Activated CD8-positive, alpha-beta T cell treated with anti-CD3 and anti-CD28 coated beads for 36 hours (primary cell): ENCODE measurements around the gene AK9. TPM values are rescaled to one million over a fixed set of nuclear protein-coding genes. Genes with fewer than 3 reads are reported as not detected.

Experiments
- ATAC-seq: fragments of 200-7000 bp; cut with Tn5 transposase; one replicate; pipeline ENCODE4 v1.10.0; 2021; ENCODE audit warnings: mild to moderate bottlenecking, moderate library complexity
- CTCF ChIA-PET: fragments of 350-600 bp; sonication (Branson Sonifier 250); formaldehyde crosslinking; loops from one replicate; lab custom pipeline; 2021; ENCODE audit warnings: antibody characterized with exemption; lab: Charles Lee
- POLR2A ChIA-PET: fragments of 350-600 bp; sonication (Branson Sonifier 250); formaldehyde crosslinking; loops from one replicate; lab custom pipeline; 2021; ENCODE audit warnings: antibody characterized with exemption; lab: Charles Lee
- DNase-seq: peaks from one replicate; pipeline ENCODE4 v3.0.0-alpha.2; 2020
- H3K27ac Mint-ChIP-seq: one replicate; pipeline ENCODE4 v1.8.0; 2021; ENCODE audit warnings: mild to moderate bottlenecking, mixed read lengths
- H3K27me3 Mint-ChIP-seq: one replicate; pipeline ENCODE4 v1.8.0; 2021; ENCODE audit warnings: mixed read lengths
- H3K36me3 Mint-ChIP-seq: one replicate; pipeline ENCODE4 v1.8.0; 2021; ENCODE audit warnings: low read depth, mixed read lengths
- H3K4me1 Mint-ChIP-seq: one replicate; pipeline ENCODE4 v1.8.0; 2021; ENCODE audit warnings: low read depth, mixed read lengths
- H3K4me3 Mint-ChIP-seq: one replicate; pipeline ENCODE4 v1.8.0; 2021; ENCODE audit warnings: mild to moderate bottlenecking, moderate library complexity, mixed read lengths
- H3K9me3 Mint-ChIP-seq: one replicate; pipeline ENCODE4 v1.8.0; 2021; ENCODE audit warnings: mixed read lengths
- intact Hi-C: fragments of 100-400 bp; cut with micrococcal nuclease; formaldehyde crosslinking; loops from one replicate; pipeline ENCODE4 v1.10.0; 2022
- total RNA-seq, 2 experiments: library from RNA; stranded (reverse); gene quantifications; one replicate each; pipeline ENCODE4 v1.2.3, GENCODE V29; 2021
- TF ChIP-seq, protein P1 (sequence below): fragments of 200-600 bp; IDR thresholded peaks from one replicate; pipeline ENCODE4 v1.8.0; 2022; ENCODE audit warnings: antibody characterized with exemption, mild to moderate bottlenecking

The AK9 gene
- total RNA-seq, 2 experiments from 2014 or later: 3.0 to 3.5 TPM

DNA sequence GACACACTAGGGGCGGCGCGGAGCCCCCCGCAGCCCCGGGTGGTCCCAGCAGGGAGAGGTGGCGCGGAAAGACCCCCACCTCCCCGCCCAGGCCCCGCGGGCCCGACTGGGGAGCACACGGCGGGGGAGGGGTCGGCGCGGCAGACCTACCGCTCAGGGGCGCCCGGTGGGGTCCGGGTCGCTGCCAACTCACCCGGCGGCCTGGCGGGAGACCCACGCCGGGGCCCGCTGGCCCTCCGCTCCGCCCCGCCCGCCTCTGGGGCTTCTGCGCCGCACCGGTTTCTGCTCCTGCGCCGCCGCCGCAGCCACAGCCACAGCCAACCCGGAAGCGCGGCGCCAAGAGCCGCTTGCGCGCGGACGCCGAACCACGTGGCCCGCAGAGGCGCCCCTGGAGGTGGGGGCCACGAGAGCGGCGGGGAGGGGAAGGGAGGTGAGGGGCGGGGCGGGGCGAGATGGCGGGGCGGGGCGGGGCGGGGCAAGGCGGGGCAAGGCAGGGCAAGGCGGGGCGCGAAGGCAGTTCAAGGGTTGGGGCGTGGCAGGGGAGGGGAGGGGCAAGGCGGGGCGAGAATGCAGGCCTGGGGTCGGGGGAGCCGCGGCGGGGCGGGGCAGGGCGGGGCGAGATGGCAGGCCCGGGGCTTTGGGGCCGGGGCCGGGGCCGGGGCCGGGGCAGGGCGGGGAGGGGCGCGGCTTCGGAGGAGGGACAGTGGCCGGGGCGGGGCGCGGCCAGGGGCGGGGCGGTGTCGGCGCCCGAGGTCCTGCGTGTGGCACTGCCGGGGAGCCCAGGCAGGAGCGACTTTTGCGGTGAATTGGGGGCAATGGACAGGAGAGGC is 207.9 kb downstream of the AK9 start, which contains the start of gene ZBTB24:
ZBTB24 (minus strand) TSS at position 315 of the 830 bp plus-strand sequence. CDS start 1,193 bp downstream, outside the sequence.
- peak; percentile 85 for ATAC-seq
- H3K27ac Mint-ChIP-seq: peak within 1 kb of the TSS; percentile 87
- DNase-seq: peak; percentile 91
- peaks cover 35% of the 10 kb centered on the region for H3K4me1 Mint-ChIP-seq
- no peaks in the 10 kb centered on the region for H3K27me3 Mint-ChIP-seq
- peaks cover 38% of the 10 kb centered on the region for H3K36me3 Mint-ChIP-seq
- CTCF ChIA-PET: interaction anchor here (0.7 to 1.5 kb wide), 6 partner anchors 25 to 100 kb away, joined by 3 to 4 read pairs (median 3); no protein-coding TSS in a partner anchor
- no peaks in the 10 kb centered on the region for H3K9me3 Mint-ChIP-seq
- intact Hi-C loops: loop anchor here (5.0 kb wide), 1 partner anchor 41 kb away; the partner anchor contains the start of genes PPIL6 and SMPD2
- peak within 1 kb of the TSS; percentile 96 for H3K4me3 Mint-ChIP-seq
- POLR2A ChIA-PET: interaction anchor here (0.6 to 3.5 kb wide), 6 partner anchors 11 to 869 kb away, joined by 3 to 13 read pairs (median 6); partner anchors contain the start of genes PPIL6 and SMPD2
- TF ChIP-seq, protein P1, sequence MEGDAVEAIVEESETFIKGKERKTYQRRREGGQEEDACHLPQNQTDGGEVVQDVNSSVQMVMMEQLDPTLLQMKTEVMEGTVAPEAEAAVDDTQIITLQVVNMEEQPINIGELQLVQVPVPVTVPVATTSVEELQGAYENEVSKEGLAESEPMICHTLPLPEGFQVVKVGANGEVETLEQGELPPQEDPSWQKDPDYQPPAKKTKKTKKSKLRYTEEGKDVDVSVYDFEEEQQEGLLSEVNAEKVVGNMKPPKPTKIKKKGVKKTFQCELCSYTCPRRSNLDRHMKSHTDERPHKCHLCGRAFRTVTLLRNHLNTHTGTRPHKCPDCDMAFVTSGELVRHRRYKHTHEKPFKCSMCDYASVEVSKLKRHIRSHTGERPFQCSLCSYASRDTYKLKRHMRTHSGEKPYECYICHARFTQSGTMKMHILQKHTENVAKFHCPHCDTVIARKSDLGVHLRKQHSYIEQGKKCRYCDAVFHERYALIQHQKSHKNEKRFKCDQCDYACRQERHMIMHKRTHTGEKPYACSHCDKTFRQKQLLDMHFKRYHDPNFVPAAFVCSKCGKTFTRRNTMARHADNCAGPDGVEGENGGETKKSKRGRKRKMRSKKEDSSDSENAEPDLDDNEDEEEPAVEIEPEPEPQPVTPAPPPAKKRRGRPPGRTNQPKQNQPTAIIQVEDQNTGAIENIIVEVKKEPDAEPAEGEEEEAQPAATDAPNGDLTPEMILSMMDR: no peak

DNA sequence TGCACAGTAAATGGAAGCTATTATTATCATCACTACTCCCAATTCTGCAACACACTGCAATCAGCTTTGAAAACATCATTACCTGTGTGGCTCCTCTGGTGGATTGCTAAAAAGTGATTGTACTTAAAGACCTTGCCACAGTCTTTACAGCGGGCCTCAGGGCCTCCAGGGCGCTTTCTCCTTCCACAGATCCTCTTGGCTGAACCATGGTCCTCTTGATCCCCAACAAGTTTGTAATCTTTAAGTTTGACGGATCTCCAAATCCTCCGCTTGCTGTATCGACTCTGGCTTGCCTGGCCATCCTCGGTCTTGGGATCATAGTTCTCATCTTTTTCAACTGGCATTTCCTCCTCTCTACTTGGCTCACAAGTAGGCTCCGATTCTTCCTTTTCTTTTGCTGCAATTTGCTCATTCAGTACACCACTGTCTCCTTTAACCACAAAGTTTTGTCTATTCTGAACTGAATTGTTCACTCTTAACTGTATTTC is 210.0 kb downstream of the AK9 start:
- H3K27me3 Mint-ChIP-seq: no peaks in the 10 kb centered on the region
- DNase-seq: no peak
- H3K9me3 Mint-ChIP-seq: no peaks in the 10 kb centered on the region
- H3K4me1 Mint-ChIP-seq: peaks cover 53% of the 10 kb centered on the region
- H3K4me3 Mint-ChIP-seq: peak overlapping the region; percentile 96
- intact Hi-C loops: loop anchor here (5.0 kb wide), 1 partner anchor 39 kb away; the partner anchor contains the start of genes PPIL6 and SMPD2
- peak overlapping the region; percentile 22 for H3K27ac Mint-ChIP-seq
- no peak for ATAC-seq
- H3K36me3 Mint-ChIP-seq: peaks cover 55% of the 10 kb centered on the region
- TF ChIP-seq, protein P1: no peak
- ChIA-PET CTCF (interaction anchor here (0.8 to 2.0 kb wide), 4 partner anchors 9 to 40 kb away, joined by 3 to 10 read pairs (median 4); partner anchors contain the start of genes PPIL6 and SMPD2), POLR2A (interaction anchor here (0.6 to 3.5 kb wide), 7 partner anchors 11 to 99 kb away, joined by 3 to 13 read pairs (median 5); partner anchors contain the start of gene CD164)

DNA sequence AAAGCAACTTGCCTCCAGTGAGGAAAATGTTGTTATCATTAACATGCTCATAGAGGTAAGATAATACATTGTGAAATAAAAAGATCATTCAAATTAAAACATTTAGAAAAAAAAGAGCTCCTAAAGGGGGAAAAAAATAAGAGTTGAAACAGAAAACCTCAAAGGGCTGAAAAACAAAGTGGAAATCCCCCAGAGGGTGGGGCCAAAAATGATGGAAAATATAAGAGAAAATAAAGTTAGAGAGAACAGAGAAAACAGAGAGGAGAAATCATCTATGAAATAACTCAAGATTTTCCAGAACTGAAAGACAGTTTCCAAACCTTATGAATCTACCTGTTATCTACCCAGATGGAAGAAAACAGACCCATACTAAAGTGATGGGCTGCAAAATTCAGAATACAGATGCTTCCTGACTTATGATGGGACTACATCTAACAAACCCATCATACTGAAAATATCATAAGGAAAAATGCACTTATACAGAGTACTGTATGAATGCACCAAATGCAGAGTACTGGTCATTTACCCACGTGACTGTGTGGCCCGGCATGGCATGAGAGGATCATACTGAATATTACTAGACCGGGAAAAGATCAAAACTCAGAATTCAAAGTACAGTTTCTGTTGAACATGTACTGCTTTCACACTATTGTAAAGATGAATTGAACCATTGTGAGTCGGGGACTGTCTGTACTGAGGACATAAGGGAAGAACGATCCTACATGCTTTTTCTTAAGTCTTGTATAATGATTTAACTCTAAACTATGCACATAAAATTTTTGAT is 212.0 kb downstream of the AK9 start:
- ChIA-PET CTCF (interaction anchor here (1.1 to 1.4 kb wide), 2 partner anchors 10 to 97 kb away, joined by 3 to 4 read pairs; partner anchors contain the start of gene CD164), POLR2A (interaction anchor here (0.5 to 1.6 kb wide), 4 partner anchors 10 to 336 kb away, joined by 3 to 6 read pairs (median 4); partner anchors contain the start of genes CD164 and MICAL1)
- intact Hi-C loops: no loop called here
- Mint-ChIP-seq H3K27ac (peak overlapping the region; percentile 80), H3K9me3 (no peaks in the 10 kb centered on the region), H3K4me1 (peaks cover 64% of the 10 kb centered on the region), H3K4me3 (peak overlapping the region; percentile 96), H3K27me3 (no peaks in the 10 kb centered on the region), H3K36me3 (peaks cover 71% of the 10 kb centered on the region)
- TF ChIP-seq, protein P1: no peak
- ATAC-seq (no peak), DNase-seq (peak; percentile 55)

DNA sequence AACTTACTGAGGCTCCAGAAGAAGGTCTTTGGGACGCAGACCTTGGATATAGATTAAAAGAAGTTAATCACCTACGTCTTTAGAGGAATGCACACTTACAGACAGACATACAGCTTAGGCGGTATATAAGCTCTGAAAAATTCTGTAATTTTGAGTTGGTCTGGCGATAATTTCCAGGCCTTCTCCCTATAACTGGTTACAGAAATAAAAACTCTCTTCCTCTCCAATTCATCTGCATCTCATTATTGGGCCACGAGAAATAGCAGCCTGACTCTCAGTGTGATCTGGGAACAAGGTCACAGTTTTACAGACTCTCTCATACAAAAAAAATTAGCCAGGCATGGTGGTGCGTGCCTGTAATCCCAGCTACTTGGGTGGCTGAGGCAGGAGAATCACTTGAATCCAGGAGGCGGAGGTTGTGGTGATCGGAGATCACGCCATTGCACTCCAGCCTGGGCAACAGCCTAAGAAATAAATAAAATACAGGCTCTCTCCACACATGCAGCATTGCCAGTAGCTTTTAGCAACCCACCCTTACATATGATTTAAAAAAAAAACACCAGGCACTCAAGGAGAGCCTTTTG is 212.7 kb downstream of the AK9 start:
- no peak for ATAC-seq
- intact Hi-C loops: no loop called here
- CTCF ChIA-PET: interaction anchor here (1.4 kb wide), 1 partner anchor 9 kb away, joined by 4 read pairs; no protein-coding TSS in a partner anchor

More for the DNA sequence above, 212.7 kb downstream of the AK9 start:
- no peak for DNase-seq
- peak overlapping the region; percentile 80 for H3K27ac Mint-ChIP-seq
- H3K9me3 Mint-ChIP-seq: no peaks in the 10 kb centered on the region
- TF ChIP-seq, protein P1: no peak
- POLR2A ChIA-PET: interaction anchor here (0.8 to 1.6 kb wide), 3 partner anchors 9 to 96 kb away, joined by 3 to 6 read pairs (median 4); partner anchors contain the start of genes CD164 and MICAL1
- H3K4me1 Mint-ChIP-seq: peaks cover 64% of the 10 kb centered on the region
- no peaks in the 10 kb centered on the region for H3K27me3 Mint-ChIP-seq
- H3K4me3 Mint-ChIP-seq: peak overlapping the region; percentile 96
- peaks cover 77% of the 10 kb centered on the region for H3K36me3 Mint-ChIP-seq
